ENCODE measurements around the gene DCST2. TPM values are rescaled to one million over a fixed set of nuclear protein-coding genes. Genes with fewer than 3 reads are reported as not detected.

The DCST2 gene
- total RNA-seq, 1 donor from 2014 or later, result not detected

DNA sequence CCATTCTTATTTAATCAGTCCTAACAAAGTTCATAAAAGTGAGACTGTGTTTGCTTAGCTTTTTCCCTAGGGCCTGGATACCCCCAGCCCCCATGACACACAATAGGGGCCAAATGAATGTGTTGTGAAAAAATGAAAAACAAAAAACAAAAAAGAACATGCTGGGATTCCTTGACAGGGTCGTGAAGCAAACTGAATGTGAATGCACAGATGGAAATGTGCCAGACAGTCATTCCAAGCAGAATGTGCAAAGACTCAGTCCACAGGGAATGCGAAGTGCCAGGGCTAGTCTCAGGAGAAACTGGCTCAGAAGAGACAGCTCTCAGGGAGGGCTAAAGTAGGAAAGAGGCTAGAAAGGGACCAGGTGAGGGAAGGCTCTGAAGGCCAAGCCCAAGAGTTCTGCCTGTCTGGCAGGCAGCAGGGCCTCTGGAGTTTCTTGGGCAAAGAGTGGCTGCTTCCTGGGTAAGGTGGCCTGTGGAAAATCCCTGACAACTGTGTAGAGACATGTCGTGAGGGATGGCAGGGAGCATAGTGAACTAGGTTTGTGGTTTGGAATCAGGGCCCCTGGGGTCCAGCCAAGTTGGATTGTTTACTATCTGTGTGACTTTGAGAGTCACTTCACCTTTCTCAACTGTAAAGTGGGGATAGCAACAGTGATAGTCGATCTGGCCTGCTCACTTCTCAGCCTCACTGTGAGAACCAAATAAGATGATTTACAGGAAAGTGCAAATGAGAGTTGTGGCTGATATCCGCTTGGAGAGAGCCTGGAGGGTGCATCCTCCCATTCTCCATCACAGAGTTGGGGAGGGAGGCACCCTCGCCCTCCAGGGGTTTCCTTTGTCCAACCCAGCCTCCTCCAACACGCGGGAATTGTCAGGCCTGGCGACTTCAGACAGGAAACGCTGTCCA, 16.3 kb upstream of the DCST2 start:
- DNase-seq (ENCODE audit: low spot score), result peak; percentile 13

- no peak for DNase-seq (ENCODE audit: low spot score)
These were observed 15.1 kb upstream of the DCST2 start for GRCh38 chr1:155048449-155049334.

DNA sequence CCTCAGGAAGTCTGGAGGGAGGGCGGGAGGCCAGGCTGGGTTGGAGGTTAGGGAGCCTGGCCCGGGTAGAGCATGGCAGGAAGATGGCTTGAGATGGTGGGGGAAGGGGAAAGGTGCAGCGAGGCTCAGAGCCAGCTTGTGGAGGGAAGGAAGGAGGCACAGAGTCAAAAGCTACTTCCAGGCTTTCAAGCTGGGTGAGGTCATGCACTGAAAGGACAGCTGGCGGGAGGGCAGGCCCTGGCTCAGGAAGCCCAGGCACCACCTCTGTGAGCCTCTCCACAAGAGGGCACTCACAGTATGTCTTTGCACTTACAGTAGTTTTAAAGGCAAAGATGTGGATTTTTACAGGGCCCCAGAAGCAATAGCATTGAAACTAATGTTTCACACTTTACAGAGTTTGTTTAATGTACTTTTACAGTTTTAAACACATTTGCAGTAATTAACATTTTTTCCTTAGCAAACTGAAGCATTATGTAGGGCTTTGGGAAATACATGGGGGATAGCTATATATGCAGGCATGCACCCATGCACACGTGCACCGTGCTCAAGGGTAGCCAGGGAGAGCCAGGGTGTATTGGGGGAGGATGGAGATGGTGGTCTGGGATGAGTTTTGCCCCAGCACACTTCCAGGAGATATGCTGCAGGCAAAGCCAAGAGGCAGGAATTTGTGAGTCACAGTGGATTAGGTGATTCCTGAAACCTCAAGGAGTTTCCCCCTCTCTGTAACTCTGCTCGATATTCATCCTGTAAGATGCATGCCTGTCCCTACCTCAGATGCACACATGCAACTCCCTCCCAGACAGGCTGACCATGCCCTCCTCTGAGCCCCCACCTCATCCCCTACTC, 11.5 kb upstream of the DCST2 start:
- DNase-seq (ENCODE audit: low spot score), result peak; percentile 86

- no peak for DNase-seq (ENCODE audit: low spot score)
These were observed 10.8 kb upstream of the DCST2 start for GRCh38 chr1:155044365-155044764.

DNA sequence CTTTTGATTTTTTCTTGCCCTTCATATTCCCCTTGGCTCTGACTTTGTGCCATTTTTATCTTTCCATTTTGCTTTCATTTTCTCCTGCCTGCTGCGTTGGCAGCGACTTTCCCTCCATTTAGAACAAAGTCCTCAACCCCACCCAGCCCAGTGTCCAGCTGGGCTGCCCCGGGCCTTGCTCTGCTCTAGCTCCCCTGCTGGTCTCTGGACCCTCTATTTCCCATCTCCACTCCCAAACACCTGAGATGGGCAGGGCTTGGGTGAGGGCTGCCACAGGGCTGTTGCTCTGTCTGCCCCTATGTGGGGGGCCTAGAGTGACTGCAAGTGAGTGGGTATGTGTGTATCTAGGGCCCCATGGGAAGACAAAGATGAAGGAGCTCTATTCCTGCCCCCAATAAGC, 10.2 kb upstream of the DCST2 start:
- DNase-seq (ENCODE audit: low spot score), result no peak

- no peak for DNase-seq (ENCODE audit: low spot score)
These were observed 9.7 kb upstream of the DCST2 start for GRCh38 chr1:155043301-155043702.

DNA sequence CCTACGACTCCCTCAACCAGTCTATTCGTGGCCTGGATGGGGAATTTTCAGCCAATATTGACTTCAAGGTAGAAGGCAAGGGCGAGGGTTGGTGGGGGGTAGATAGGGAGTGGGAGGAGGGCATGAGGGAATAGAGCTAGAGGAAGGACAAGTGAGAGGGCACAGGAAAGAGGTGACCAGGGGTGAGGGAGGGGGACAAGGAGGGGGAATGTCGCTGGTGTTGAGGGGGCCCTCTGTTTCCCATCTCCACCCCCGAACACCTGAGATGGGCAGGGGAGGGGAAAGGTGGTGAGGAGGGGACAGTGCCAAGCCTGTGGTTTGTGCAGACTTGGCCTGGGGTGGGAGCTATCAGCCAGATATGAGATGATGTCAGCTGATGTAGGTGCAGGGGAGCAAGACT, 9.2 kb upstream of the DCST2 start:
- no peak for DNase-seq (ENCODE audit: low spot score)

DNA sequence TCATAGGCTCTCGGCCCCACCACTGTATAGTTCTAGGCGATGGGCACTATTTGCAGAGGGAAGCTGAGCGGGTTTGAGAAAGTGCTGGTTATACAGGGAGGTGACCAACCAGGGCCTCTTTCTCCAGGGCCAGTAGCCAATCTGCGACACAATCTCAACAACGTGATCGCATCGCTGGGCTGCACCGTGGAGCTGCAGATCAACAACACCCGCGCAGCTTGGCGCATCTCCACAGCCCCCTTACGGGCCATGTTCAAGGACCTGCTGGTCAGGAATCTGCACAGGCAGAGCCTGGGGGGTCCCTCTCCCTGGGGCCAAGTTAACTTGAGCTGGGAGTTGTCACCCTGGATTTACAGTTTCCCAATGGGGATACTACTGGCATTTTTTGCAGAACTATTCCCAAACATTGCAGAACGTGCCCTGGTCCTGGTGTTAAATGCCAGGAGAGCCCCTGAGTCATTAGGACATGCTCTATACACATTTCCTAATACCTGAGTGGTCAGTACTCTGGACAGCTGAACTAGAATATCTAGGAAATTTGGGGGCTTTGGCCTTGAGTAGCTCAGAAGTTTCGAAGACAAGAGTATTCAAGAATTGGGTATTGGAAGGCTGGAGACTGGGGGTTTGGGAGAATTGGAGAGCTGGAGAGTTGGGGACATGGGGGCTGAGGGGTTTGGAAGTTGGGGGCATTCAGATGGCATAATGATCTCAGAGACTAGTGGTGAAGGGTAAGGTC, 6.9 kb upstream of the DCST2 start:
- DNase-seq (ENCODE audit: low spot score), result no peak

DNA sequence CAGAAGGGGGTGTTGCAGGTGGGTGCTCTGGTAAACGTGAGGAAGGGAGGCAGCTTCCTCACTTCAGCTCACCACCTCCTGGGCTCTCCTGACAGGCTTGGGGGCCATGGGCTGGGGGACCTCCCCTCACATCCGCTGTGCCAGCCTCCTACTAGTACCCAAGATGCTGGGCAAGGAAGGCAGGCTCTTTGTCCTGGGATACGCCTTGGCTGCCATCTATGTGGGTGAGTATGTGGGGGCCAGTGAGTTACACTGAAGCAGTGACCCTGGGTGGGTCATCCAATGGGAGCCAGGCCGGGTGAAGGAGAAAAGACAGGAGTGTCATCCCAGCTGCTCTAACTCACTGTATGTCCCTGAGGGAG, 5.7 kb upstream of the DCST2 start:
- no peak for DNase-seq (ENCODE audit: low spot score)

DNA sequence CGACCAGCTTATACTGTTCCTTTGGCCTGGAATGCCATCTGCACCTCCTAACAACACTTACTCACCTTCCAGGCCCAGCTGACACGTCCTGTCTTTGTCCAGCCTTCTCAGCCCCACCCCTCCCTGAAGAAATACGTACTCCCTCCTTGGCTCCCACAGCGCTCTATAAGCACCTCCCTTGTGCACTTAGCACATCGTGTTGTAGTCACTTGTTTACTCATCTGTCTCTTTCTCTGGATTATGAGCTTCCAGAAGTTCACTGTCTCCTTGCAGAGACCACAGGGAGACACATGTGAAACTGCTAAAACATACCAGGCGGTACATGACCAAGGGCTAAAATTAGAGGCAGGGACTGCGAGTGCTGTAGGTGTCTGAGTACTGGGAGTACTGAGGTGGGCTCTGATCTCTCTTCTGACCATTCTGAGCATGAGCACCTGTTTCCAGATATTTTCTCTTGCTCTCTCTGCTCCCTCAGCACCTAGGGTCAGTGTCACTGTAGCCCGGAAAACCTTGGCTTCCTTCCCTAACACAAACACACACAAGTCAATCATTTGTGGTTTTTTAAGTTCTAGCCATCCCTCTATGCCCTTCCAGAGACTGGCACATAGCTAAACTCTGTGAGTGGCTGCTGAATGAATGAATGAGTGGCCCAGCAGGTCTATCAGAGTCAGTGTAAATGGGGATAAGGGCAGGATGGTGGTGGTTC, 5.2 kb upstream of the DCST2 start:
- no peak for DNase-seq (ENCODE audit: low spot score)

GRCh38 chr1:155037851-155038441, 4.4 kb upstream of the DCST2 start:
- no peak for DNase-seq (ENCODE audit: low spot score)

DNA sequence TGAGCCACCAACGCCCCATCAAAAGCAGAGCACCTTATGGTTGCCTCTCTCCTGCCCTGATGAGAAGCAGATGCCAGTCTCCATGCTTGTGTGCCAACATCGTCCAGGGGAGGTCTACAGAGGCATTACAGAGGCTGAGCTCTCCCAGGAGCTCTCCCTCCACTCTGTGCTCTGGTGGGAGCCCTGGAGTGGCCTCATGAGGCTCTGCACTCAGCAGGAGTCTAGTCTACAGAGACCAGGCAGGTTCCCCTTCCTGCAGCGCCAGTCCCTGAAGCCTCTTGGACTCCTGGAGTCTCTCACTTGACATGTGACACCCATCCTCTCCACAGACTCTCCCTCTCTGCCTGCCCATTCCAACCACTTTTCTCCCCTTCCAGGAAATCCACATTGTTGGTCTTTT, 3.5 kb upstream of the DCST2 start:
- DNase-seq (ENCODE audit: low spot score), result no peak

- DNase-seq (ENCODE audit: low spot score), result no peak
These were observed 2.4 kb upstream of the DCST2 start for GRCh38 chr1:155035936-155036335.

- no peak for DNase-seq (ENCODE audit: low spot score)
These were observed 982 bp upstream of the DCST2 start for GRCh38 chr1:155034318-155035208.

GRCh38 chr1:155032886-155033285, 695 bp downstream of the DCST2 start:
- DNase-seq (ENCODE audit: low spot score), result no peak

- no peak for DNase-seq (ENCODE audit: low spot score)
These were observed 2.7 kb downstream of the DCST2 start for GRCh38 chr1:155030899-155031298.

DNA sequence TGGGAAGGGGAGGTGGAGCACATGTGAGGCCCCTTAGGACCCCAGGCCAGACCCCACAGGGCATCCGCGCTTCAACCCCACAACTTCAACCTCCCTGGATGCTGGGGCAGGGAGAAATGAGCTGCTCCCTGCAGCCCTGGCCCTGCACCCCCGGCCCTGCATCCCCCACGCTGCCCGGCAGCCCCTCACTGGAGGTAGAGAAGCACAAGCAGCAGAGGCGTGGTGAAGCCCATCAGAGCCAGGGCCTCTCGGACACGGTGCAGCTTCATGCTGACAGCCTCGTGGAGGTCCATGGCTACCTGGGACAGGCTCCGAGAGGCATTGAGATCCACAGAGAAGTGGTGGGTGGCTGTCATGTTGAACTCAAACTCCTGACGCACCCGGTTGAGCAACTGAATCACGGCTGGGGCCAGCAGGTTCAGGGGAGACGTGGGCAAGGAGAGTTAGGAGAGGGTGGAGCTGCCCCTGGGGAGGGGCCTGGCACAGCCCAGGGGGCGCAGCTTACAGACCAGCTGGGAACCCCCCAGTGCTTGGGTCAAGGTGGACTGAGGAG, 3.3 kb downstream of the DCST2 start:
- no peak for DNase-seq (ENCODE audit: low spot score)

- DNase-seq (ENCODE audit: low spot score), result no peak
These were observed 3.9 kb downstream of the DCST2 start for GRCh38 chr1:155029513-155030242.

Measured in umbilical cord (tissue), 2 donors.